PC-3 (cell line): ENCODE results near the gene SPACA9. TPM values are rescaled to one million over a fixed set of nuclear protein-coding genes. Genes with fewer than 3 reads are reported as not detected.

Source experiments
- ATAC-seq: fragments of 200-7000 bp; cut with Tn5 transposase; 2 replicates; pipeline ENCODE4 v1.9.1; 2020; ENCODE audit warnings: mild to moderate bottlenecking, moderate library complexity
- BruUV-seq: library from RNA; stranded (reverse); fragments of 400-500 nt; replicated peaks from 2 replicates; lab custom pipeline; 2021; lab: Mats Ljungman, UMichigan
- CTCF ChIA-PET: fragments of 300-600 bp; sonication (Branson Sonifier 250); formaldehyde crosslinking; loops from one replicate; lab custom pipeline; 2022; ENCODE audit warnings: antibody characterized with exemption; lab: Charles Lee
- POLR2A ChIA-PET: fragments of 300-600 bp; sonication (Branson Sonifier 250); formaldehyde crosslinking; loops from one replicate; lab custom pipeline; 2022; ENCODE audit warnings: antibody characterized with exemption; ENCODE audit not compliant: unreplicated experiment; lab: Charles Lee
- DNase-seq: peaks from one replicate; pipeline ENCODE4 v3.0.0-alpha.2; 2015
- H2AFZ ChIP-seq: fragments of 300-600 bp; sonication (generic); 2 replicates; pipeline ENCODE4 v1.6.0; 2016; ENCODE audit warnings: antibody characterized with exemption, low read length
- H3F3A ChIP-seq: fragments of 300-600 bp; sonication (generic); one replicate; pipeline ENCODE4 v1.6.0; 2017; ENCODE audit warnings: antibody characterized with exemption, low read length, control low read depth, mild to moderate bottlenecking; ENCODE audit not compliant: unreplicated experiment
- H3K27ac ChIP-seq: fragments of 300-600 bp; sonication (generic); 2 replicates; pipeline ENCODE4 v1.5.1; 2016; ENCODE audit warnings: mild to moderate bottlenecking, low read length
- H3K27me3 ChIP-seq: fragments of 300-600 bp; sonication (generic); 2 replicates; pipeline ENCODE4 v1.6.1; 2016; ENCODE audit warnings: low read length, mixed read lengths
- H3K36me3 ChIP-seq: fragments of 300-600 bp; sonication (generic); 2 replicates; pipeline ENCODE4 v1.6.1; 2016; ENCODE audit warnings: low read depth, mixed run types, low read length, mixed read lengths
- H3K4me1 ChIP-seq: fragments of 300-600 bp; sonication (generic); 2 replicates; pipeline ENCODE4 v1.5.1; 2016; ENCODE audit warnings: low read length; ENCODE audit not compliant: insufficient read depth
- H3K4me2 ChIP-seq: fragments of 300-600 bp; sonication (generic); 2 replicates; pipeline ENCODE4 v1.6.0; 2016; ENCODE audit warnings: low read length
- H3K4me3 ChIP-seq: fragments of 300-600 bp; sonication (generic); 2 replicates; pipeline ENCODE4 v1.5.1; 2016; ENCODE audit warnings: mild to moderate bottlenecking, low read length, mixed read lengths
- H3K79me2 ChIP-seq: fragments of 300-600 bp; sonication (generic); 2 replicates; pipeline ENCODE4 v1.6.1; 2017; ENCODE audit warnings: low read length, mixed read lengths
- H3K9ac ChIP-seq: fragments of 300-600 bp; sonication (generic); 2 replicates; pipeline ENCODE4 v1.6.0; 2016; ENCODE audit warnings: mild to moderate bottlenecking, low read length
- H3K9me2 ChIP-seq: fragments of 300-600 bp; sonication (generic); replicated peaks from 2 replicates; pipeline ENCODE4 v1.6.1; 2016; ENCODE audit warnings: mixed run types, low read length, mixed read lengths
- H3K9me3 ChIP-seq: fragments of 300-600 bp; sonication (generic); 2 replicates; pipeline ENCODE4 v1.6.1; 2016; ENCODE audit warnings: low read length, mixed read lengths
- H4K20me1 ChIP-seq: fragments of 300-600 bp; sonication (generic); 2 replicates; pipeline ENCODE4 v1.6.1; 2016; ENCODE audit warnings: low read length, mixed read lengths
- EZH2 ChIP-seq: fragments of 300-600 bp; sonication (generic); IDR thresholded peaks from one replicate; pipeline ENCODE4 v1.6.1; 2017; ENCODE audit warnings: antibody characterized with exemption, mild to moderate bottlenecking, low read length; ENCODE audit not compliant: unreplicated experiment
- EZH2phosphoT487 ChIP-seq: fragments of 300-600 bp; sonication (generic); IDR thresholded peaks from 2 replicates; pipeline ENCODE4 v1.6.1; 2018; ENCODE audit warnings: mild to moderate bottlenecking, antibody characterized with exemption, low read length, borderline replicate concordance
- intact Hi-C: fragments of 100-400 bp; cut with micrococcal nuclease; formaldehyde crosslinking; loops from 2 replicates; pipeline ENCODE4 v1.9.0; 2023
- total RNA-seq: library from RNA; depleted of rRNA; stranded (reverse); fragments of >200 nt; gene quantifications from 2 replicates; pipeline ENCODE4 v1.2.3, GENCODE V29; 2014
- TF ChIP-seq, protein P1 (sequence below): fragments of 300-600 bp; sonication (generic); conservative IDR thresholded peaks from 2 replicates; pipeline ENCODE4 v1.5.1; 2017; ENCODE audit warnings: antibody characterized with exemption, low read depth, mild to moderate bottlenecking, low read length

The SPACA9 gene
- total RNA-seq, 1 experiment from 2014 or later: 2.3 TPM

DNA sequence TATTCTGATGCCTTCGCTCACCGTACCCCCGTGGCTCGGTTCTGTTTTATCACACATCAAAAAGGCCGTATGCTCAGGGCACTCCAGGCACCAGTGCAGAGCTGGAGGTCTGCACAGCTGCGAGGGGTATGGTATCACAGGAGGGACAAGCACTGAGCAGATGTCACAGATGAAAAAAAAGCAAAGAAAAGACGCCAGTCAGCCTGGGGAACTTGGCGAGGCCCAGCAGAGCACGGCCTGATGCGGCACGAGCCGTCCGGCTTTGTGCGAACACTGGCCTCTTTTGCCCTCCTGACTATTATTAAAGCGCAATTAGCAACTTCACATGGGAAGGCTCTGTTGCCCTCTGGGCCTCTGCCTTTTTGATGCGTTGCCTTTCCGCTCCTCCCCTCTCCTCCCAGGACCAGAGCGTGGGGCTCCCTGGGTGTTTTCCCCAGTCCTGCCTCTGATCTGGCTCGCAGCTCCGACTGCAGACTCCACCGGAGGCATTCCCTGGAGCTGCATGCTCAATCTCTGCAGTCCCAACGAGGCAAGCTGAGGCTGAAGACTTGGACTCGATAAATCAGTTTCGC is 45.1 kb upstream of the SPACA9 start:
- Histone ChIP-seq H3K4me3 (no peak overlapping the region), H3K79me2 (no peaks in the 10 kb centered on the region), H4K20me1 (no peaks in the 10 kb centered on the region), H3K9ac (no peak overlapping the region), H3K36me3 (no peaks in the 10 kb centered on the region), H3K9me3 (no peaks in the 10 kb centered on the region), H3K9me2 (no peaks in the 10 kb centered on the region), H3F3A (no peaks in the 10 kb centered on the region), H3K27me3 (no peaks in the 10 kb centered on the region), H2AFZ (no peak overlapping the region), H3K4me1 (no peaks in the 10 kb centered on the region), H3K4me2 (no peak overlapping the region), H3K27ac (no peak overlapping the region)
- ATAC-seq (no peak), DNase-seq (no peak)
- TF ChIP-seq EZH2phosphoT487 (no peak), EZH2 (no peak)
- TF ChIP-seq, protein P1, sequence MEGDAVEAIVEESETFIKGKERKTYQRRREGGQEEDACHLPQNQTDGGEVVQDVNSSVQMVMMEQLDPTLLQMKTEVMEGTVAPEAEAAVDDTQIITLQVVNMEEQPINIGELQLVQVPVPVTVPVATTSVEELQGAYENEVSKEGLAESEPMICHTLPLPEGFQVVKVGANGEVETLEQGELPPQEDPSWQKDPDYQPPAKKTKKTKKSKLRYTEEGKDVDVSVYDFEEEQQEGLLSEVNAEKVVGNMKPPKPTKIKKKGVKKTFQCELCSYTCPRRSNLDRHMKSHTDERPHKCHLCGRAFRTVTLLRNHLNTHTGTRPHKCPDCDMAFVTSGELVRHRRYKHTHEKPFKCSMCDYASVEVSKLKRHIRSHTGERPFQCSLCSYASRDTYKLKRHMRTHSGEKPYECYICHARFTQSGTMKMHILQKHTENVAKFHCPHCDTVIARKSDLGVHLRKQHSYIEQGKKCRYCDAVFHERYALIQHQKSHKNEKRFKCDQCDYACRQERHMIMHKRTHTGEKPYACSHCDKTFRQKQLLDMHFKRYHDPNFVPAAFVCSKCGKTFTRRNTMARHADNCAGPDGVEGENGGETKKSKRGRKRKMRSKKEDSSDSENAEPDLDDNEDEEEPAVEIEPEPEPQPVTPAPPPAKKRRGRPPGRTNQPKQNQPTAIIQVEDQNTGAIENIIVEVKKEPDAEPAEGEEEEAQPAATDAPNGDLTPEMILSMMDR: no peak
- intact Hi-C loops: no loop called here
- ChIA-PET CTCF (no interaction called here), POLR2A (no interaction called here)
- no TSS peak for BruUV-seq

DNA sequence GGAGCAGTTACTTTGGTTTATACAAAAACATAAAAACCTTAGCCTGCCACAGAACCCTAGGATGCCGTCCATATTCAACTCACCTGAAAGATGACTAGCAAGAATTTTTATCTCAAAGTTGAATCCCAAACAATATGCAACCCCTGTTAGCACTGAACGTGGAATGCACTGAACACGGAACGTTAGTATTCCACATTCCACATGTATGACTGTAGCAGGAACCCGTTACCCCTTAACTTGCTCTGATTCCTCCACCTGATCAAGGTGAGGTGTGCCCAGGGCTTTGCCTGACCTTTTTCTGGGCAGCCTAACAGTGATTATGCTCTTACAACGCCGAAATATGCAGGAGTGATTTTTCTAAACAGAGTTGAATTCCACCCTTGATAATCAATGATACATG is 44.4 kb upstream of the SPACA9 start:
- no peak for ATAC-seq

More for the DNA sequence above, 44.4 kb upstream of the SPACA9 start:
- H3K9ac ChIP-seq: no peak overlapping the region
- H3K4me1 ChIP-seq: peaks cover 5% of the 10 kb centered on the region; the same call in 1 of the 2 replicates
- H3K79me2 ChIP-seq: no peaks in the 10 kb centered on the region
- no peak overlapping the region for H3K27ac ChIP-seq
- DNase-seq: peak; percentile 20
- intact Hi-C loops: no loop called here
- TF ChIP-seq, protein P1: no peak
- TF ChIP-seq EZH2 (no peak), EZH2phosphoT487 (no peak)
- no peaks in the 10 kb centered on the region for H3K36me3 ChIP-seq
- no peak overlapping the region for H3K4me2 ChIP-seq
- ChIA-PET CTCF (no interaction called here), POLR2A (no interaction called here)
- H3K4me3 ChIP-seq: no peak overlapping the region
- H3K27me3 ChIP-seq: no peaks in the 10 kb centered on the region
- no TSS peak for BruUV-seq
- no peaks in the 10 kb centered on the region for H3F3A ChIP-seq
- H3K9me2 ChIP-seq: no peaks in the 10 kb centered on the region
- no peaks in the 10 kb centered on the region for H3K9me3 ChIP-seq
- no peak overlapping the region for H2AFZ ChIP-seq
- H4K20me1 ChIP-seq: no peaks in the 10 kb centered on the region
